GM12878 (cell line): Measurements from ENCODE around the gene NRDE2. TPM values are rescaled to one million over a fixed set of nuclear protein-coding genes. Genes with fewer than 3 reads are reported as not detected.

Source experiments
- ATAC-seq: fragments of 200-7000 bp; cut with Tn5 transposase; 3 replicates; pipeline ENCODE4 v1.9.1; 2020; ENCODE audit warnings: mild to moderate bottlenecking, moderate library complexity
- BruUV-seq: library from RNA; stranded (reverse); fragments of 400-500 nt; replicated peaks from 2 replicates; lab custom pipeline; 2021; lab: Mats Ljungman, UMichigan
- CTCF ChIA-PET: fragments of 300-600 bp; sonication (Branson Sonifier 250); formaldehyde crosslinking; extraction: SDS; loops from one replicate; lab custom pipeline; 2021; ENCODE audit warnings: inconsistent platforms; lab: Yijun Ruan, JAX
- POLR2A ChIA-PET: fragments of 350-600 bp; formaldehyde crosslinking; extraction: SDS; loops from one replicate; lab custom pipeline; 2021; ENCODE audit warnings: inconsistent platforms; lab: Charles Lee
- RAD21 ChIA-PET: fragments of 300-600 bp; sonication (Branson Sonifier 250); formaldehyde crosslinking; loops from one replicate; lab custom pipeline; 2023; ENCODE audit warnings: antibody characterized with exemption; ENCODE audit not compliant: unreplicated experiment; lab: Charles Lee
- SMC1A ChIA-PET: fragments of 300-600 bp; sonication (Branson Sonifier 250); formaldehyde crosslinking; loops from one replicate; lab custom pipeline; 2023; ENCODE audit not compliant: unreplicated experiment, uncharacterized antibody; lab: Charles Lee
- DNase-seq: peaks from one replicate; pipeline ENCODE4 v3.0.0-alpha.2; 2011; ENCODE audit warnings: low read depth, low spot score
- FAIRE-seq: peaks from 3 replicates; lab custom pipeline; 2011; peaks lifted over from hg19 to GRCh38; lab: Jason Lieb, UNC
- H2AFZ ChIP-seq: 2 replicates; pipeline ENCODE4 v1.6.0; 2011; ENCODE audit warnings: low read depth, low read length, control low read depth; ENCODE audit not compliant: control insufficient read depth
- H3K27ac ChIP-seq: 2 replicates; pipeline ENCODE4 v1.5.1; 2011; ENCODE audit warnings: control low read depth; ENCODE audit not compliant: control insufficient read depth, insufficient read depth
- H3K27me3 ChIP-seq, 2 experiments: replicated peaks in 1 of 2; 2 replicates each; pipeline versions ENCODE4 v1.6.0 to v1.6.1; 2011; ENCODE audit warnings: low read length in 1 of 2; ENCODE audit not compliant: control insufficient read depth in 2 of 2, insufficient read depth in 2 of 2
- H3K36me3 ChIP-seq, 2 experiments: 2 replicates each; pipeline ENCODE4 v1.5.1; 2011; ENCODE audit warnings: low read length in 1 of 2; ENCODE audit not compliant: control insufficient read depth in 2 of 2, insufficient read depth in 2 of 2
- H3K4me1 ChIP-seq: 2 replicates; pipeline ENCODE4 v1.6.1; 2011; ENCODE audit warnings: mild to moderate bottlenecking, low read length, moderate library complexity, mixed read lengths; ENCODE audit not compliant: control insufficient read depth, insufficient read depth
- H3K4me2 ChIP-seq: 2 replicates; pipeline ENCODE4 v1.6.0; 2011; ENCODE audit warnings: control low read depth; ENCODE audit not compliant: control insufficient read depth, insufficient read depth
- H3K4me3 ChIP-seq: fragments of 200-600 bp; sonication (generic); 2 replicates; pipeline ENCODE4 v1.5.1; 2016
- H3K79me2 ChIP-seq: 2 replicates; pipeline ENCODE4 v1.6.0; 2011; ENCODE audit warnings: low read length; ENCODE audit not compliant: control insufficient read depth, insufficient read depth
- H3K9ac ChIP-seq: 2 replicates; pipeline ENCODE4 v1.8.0; 2011; ENCODE audit warnings: low read length, control low read depth, mixed read lengths; ENCODE audit not compliant: control insufficient read depth, insufficient read depth
- H3K9me3 ChIP-seq: replicated peaks from 3 replicates; pipeline ENCODE4 v1.5.1; 2011; ENCODE audit warnings: mild to moderate bottlenecking, low read length; ENCODE audit not compliant: control insufficient read depth, insufficient read depth
- H4K20me1 ChIP-seq: 2 replicates; pipeline ENCODE4 v1.6.0; 2011; ENCODE audit not compliant: control insufficient read depth, insufficient read depth
- BCL3 ChIP-seq: IDR thresholded peaks from 2 replicates; pipeline ENCODE4 v1.6.1; 2011; ENCODE audit warnings: borderline replicate concordance, low read depth, mild to moderate bottlenecking, moderate library complexity, low read length; ENCODE audit not compliant: insufficient read depth, poor library complexity, severe bottlenecking
- CBX5 ChIP-seq: sonication (generic); IDR thresholded peaks from 2 replicates; pipeline ENCODE4 v1.6.1; 2016; ENCODE audit warnings: low read depth, moderate library complexity, mild to moderate bottlenecking, inconsistent platforms
- EP300 ChIP-seq, 2 experiments: fragments of 150-350 bp in 1 of 2; IDR thresholded peaks; 2 replicates each; pipeline ENCODE4 v1.6.1; 2011 to 2012; ENCODE audit warnings: low read depth in 2 of 2, low read length in 2 of 2, borderline replicate concordance in 1 of 2, improper control_type of control experiment in 1 of 2, inconsistent platforms in 1 of 2; ENCODE audit not compliant: control insufficient read depth in 1 of 2
- GABPA ChIP-seq: IDR thresholded peaks from 2 replicates; pipeline ENCODE4 v1.6.1; 2014; ENCODE audit warnings: antibody characterized with exemption, low read depth, mild to moderate bottlenecking, inconsistent platforms
- KDM1A ChIP-seq: fragments of 200-600 bp; sonication (generic); IDR thresholded peaks from 2 replicates; pipeline ENCODE4 v1.6.1; 2016; ENCODE audit warnings: borderline replicate concordance
- MYC ChIP-seq: IDR thresholded peaks from 2 replicates; pipeline ENCODE4 v1.6.1; 2011; ENCODE audit warnings: mild to moderate bottlenecking, low read length, moderate library complexity, inconsistent platforms; ENCODE audit not compliant: insufficient read depth, insufficient replicate concordance, insufficient read length, severe bottlenecking
- RB1 ChIP-seq: fragments of 450-650 bp; formaldehyde crosslinking; IDR thresholded peaks from 2 replicates; pipeline ENCODE4 v1.6.1; 2017; ENCODE audit warnings: mild to moderate bottlenecking, borderline replicate concordance
- RBBP5 ChIP-seq: fragments of 200-600 bp; sonication (generic); conservative IDR thresholded peaks from 2 replicates; pipeline ENCODE4 v1.6.1; 2016
- RELA ChIP-seq: fragments of 450-650 bp; IDR thresholded peaks from 2 replicates; pipeline ENCODE4 v1.8.0; 2014; ENCODE audit warnings: borderline replicate concordance; ENCODE audit not compliant: partially characterized antibody
- WRNIP1 ChIP-seq: IDR thresholded peaks from 2 replicates; pipeline ENCODE4 v1.6.1; 2011; ENCODE audit warnings: low read depth, low read length, improper control_type of control experiment, borderline replicate concordance
- WGBS: methylation state at CpG from one replicate; pipeline ENCODE4 v1.1.6; 2016; ENCODE audit warnings: low lambda C conversion rate; ENCODE audit not compliant: insufficient replicate concordance, insufficient coverage; ENCODE audit errors: missing lambda C conversion rate; 5-methylcytosine and 5-hydroxymethylcytosine counted together
- in situ Hi-C: fragments of 300-500 bp; cut with MboI; formaldehyde crosslinking; loops from 9 replicates; pipeline ENCODE4 v1.14.3; 2018; ENCODE audit warnings: mixed read lengths
- intact Hi-C: fragments of 100-400 bp; cut with micrococcal nuclease; formaldehyde crosslinking; loops from one replicate; pipeline ENCODE4 v1.14.2; 2022; ENCODE audit not compliant: unreplicated experiment
- polyA plus RNA-seq, 11 experiments: library from polyadenylated mRNA; depleted of rRNA in 4 of 11; unstranded in 6 of 11; stranded (reverse) in 5 of 11; fragments of >200 nt; fragmentation: Nextera tagmentation in 4 of 11; fragmentation: Illumina TruSeq in 1 of 11; extraction: Ambion mirVana in 4 of 11; extraction: Trizol in 1 of 11; gene quantifications; 1 replicate in 1 of 11; 2 replicates in 10 of 11; pipeline versions ENCODE4 v1.2.1 to v1.2.3, GENCODE V29; 2011 to 2016; ENCODE audit warnings: inconsistent platforms in 2 of 11, missing spikeins in 2 of 11, low read depth in 1 of 11
- total RNA-seq, 4 experiments: library from RNA; depleted of rRNA in 3 of 4; stranded (reverse); fragments of >200 nt in 3 of 4; fragmentation: Illumina TruSeq in 1 of 4; extraction: Trizol in 1 of 4; gene quantifications; 2 replicates each; pipeline versions ENCODE4 v1.2.1 to v1.2.3, GENCODE V29; 2013 to 2021
- TF ChIP-seq, protein P1 (sequence below): fragments of 450-650 bp; IDR thresholded peaks from 2 replicates; pipeline ENCODE4 v1.6.1; 2018; ENCODE audit warnings: borderline replicate concordance, mild to moderate bottlenecking; ENCODE audit not compliant: partially characterized antibody

Gene NRDE2
- total and polyA plus RNA-seq, 10 of the 15 experiments (the other 5 are each of a cell fraction or from before 2014, with no cell fraction given), result 8.3 to 21.0 (median 13.8) TPM

- TF ChIP-seq BCL3, result no peak
- TF ChIP-seq GABPA, result no peak
- no peak for TF ChIP-seq MYC
- no peak for TF ChIP-seq RB1
- TF ChIP-seq KDM1A, result no peak
- TF ChIP-seq, protein P1, sequence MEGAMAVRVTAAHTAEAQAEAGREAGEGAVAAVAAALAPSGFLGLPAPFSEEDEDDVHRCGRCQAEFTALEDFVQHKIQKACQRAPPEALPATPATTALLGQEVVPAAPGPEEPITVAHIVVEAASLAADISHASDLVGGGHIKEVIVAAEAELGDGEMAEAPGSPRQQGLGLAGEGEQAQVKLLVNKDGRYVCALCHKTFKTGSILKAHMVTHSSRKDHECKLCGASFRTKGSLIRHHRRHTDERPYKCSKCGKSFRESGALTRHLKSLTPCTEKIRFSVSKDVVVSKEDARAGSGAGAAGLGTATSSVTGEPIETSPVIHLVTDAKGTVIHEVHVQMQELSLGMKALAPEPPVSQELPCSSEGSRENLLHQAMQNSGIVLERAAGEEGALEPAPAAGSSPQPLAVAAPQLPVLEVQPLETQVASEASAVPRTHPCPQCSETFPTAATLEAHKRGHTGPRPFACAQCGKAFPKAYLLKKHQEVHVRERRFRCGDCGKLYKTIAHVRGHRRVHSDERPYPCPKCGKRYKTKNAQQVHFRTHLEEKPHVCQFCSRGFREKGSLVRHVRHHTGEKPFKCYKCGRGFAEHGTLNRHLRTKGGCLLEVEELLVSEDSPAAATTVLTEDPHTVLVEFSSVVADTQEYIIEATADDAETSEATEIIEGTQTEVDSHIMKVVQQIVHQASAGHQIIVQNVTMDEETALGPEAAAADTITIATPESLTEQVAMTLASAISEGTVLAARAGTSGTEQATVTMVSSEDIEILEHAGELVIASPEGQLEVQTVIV, result no peak
- no peak for TF ChIP-seq EP300 (IDR thresholded peaks at IDR 0.05; ENCODE audit: borderline replicate concordance in 1 of 2, control insufficient read depth in 1 of 2, low read depth in 2 of 2, low read length in 2 of 2)
- no peak for TF ChIP-seq WRNIP1
- TF ChIP-seq RBBP5, result no peak
Observed at GRCh38 chr14:90275820-90276219, 55.9 kb downstream of the NRDE2 start (continued).

DNA sequence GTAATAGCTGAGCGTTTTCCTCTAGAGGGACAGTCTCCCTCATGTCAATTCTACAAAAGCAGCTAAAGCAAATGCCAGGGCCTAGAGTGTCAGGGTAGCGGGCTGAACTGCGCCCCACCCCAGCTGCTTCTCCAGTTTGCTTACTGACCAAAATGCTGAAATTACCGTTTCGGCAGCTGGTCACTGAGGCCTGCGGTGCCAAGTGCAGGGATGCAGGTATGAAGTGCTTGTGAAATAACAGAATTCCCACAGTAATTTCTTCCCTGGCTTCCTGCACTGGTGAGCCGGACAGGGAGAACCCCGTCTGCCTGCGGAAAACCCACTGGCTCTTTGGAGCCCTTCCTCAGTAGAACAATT is 56.3 kb downstream of the NRDE2 start:
- Histone ChIP-seq H3K9me3 (no peaks in the 10 kb centered on the region), H3K4me1 (no peaks in the 10 kb centered on the region), H3K27me3 (no peaks in the 10 kb centered on the region), H3K4me2 (no peak overlapping the region), H3K9ac (no peak overlapping the region), H4K20me1 (no peaks in the 10 kb centered on the region), H3K79me2 (no peaks in the 10 kb centered on the region), H3K4me3 (no peak overlapping the region), H3K27ac (no peak overlapping the region), H2AFZ (no peak overlapping the region), H3K36me3 (peaks cover 14 to 20% of the 10 kb centered on the region in 2 experiments)
- no peak for FAIRE-seq
- RAD21 ChIA-PET, result no interaction called here
- no peak for DNase-seq
- CTCF ChIA-PET, result interaction anchor here (1.3 kb wide), 1 partner anchor 27 kb away, joined by 3 read pairs; no protein-coding TSS in a partner anchor
- 98% methylated on average over 9 of the region's 9 CpGs for WGBS
- POLR2A ChIA-PET, result interaction anchor here (0.7 kb wide), 1 partner anchor 94 kb away, joined by 6 read pairs; no protein-coding TSS in a partner anchor
- in situ Hi-C loops (no loop called here), intact Hi-C loops (no loop called here)
- BruUV-seq, result no TSS peak
- ATAC-seq, result no peak
- SMC1A ChIA-PET, result no interaction called here
- no peak for TF ChIP-seq RELA
- TF ChIP-seq CBX5, result no peak
